ENCODE measurements around the gene MAPRE3. TPM values are rescaled to one million over a fixed set of nuclear protein-coding genes. Genes with fewer than 3 reads are reported as not detected.

MAPRE3 gene
- total RNA-seq, 2 donors from 2014 or later, result 12.0 to 28.9 TPM

GRCh38 chr2:27039426-27039825 is 69.0 kb downstream of the MAPRE3 start:
- H3K4me3 ChIP-seq, result no peak overlapping the region
- H3K27me3 ChIP-seq (replicated peaks; ENCODE audit: insufficient read depth), result no peaks in the 10 kb centered on the region
- TF ChIP-seq POLR2AphosphoS5 (IDR thresholded peaks at IDR 0.05) (no peak), POLR2A (IDR thresholded peaks at IDR 0.05) (no peak), CTCF (IDR thresholded peaks at IDR 0.05) (no peak)
- H3K36me3 ChIP-seq, result peaks cover 39 to 47% of the 10 kb centered on the region in 2 donors
- DNase-seq (ENCODE audit: low spot score), result no peak
- no peaks in the 10 kb centered on the region for H3K4me1 ChIP-seq (replicated peaks)
- intact Hi-C loops (cut with DNase I), result no loop called here
- H3K27ac ChIP-seq, result no peak overlapping the region
- WGBS, result 87% methylated on average over 6 of the region's 6 CpGs
- H3K9me3 ChIP-seq, result no peaks in the 10 kb centered on the region

- Histone ChIP-seq H3K9me3 (no peaks in the 10 kb centered on the region), H3K4me1 (replicated peaks) (no peaks in the 10 kb centered on the region), H3K27ac (no peak overlapping the region), H3K4me3 (no peak overlapping the region), H3K36me3 (peaks cover 39 to 47% of the 10 kb centered on the region in 2 donors), H3K27me3 (replicated peaks; ENCODE audit: insufficient read depth) (no peaks in the 10 kb centered on the region)
- no peak for DNase-seq (ENCODE audit: low spot score)
- 94% methylated on average over 7 of the region's 7 CpGs for WGBS
- TF ChIP-seq POLR2AphosphoS5 (IDR thresholded peaks at IDR 0.05), result no peak
- TF ChIP-seq POLR2A (IDR thresholded peaks at IDR 0.05), result no peak
- no peak for TF ChIP-seq CTCF (IDR thresholded peaks at IDR 0.05)
- intact Hi-C loops (cut with DNase I), result no loop called here
These were observed 69.4 kb downstream of the MAPRE3 start for GRCh38 chr2:27039871-27040270.

- Histone ChIP-seq H3K27ac (no peak overlapping the region), H3K4me1 (replicated peaks) (no peaks in the 10 kb centered on the region), H3K27me3 (replicated peaks; ENCODE audit: insufficient read depth) (no peaks in the 10 kb centered on the region), H3K36me3 (peaks cover 39 to 45% of the 10 kb centered on the region in 2 donors), H3K9me3 (no peaks in the 10 kb centered on the region), H3K4me3 (no peak overlapping the region)
- 91% methylated on average over 8 of the region's 8 CpGs for WGBS
- no peak for DNase-seq (ENCODE audit: low spot score)
- intact Hi-C loops (cut with DNase I), result no loop called here
- TF ChIP-seq POLR2AphosphoS5 (IDR thresholded peaks at IDR 0.05) (no peak), CTCF (IDR thresholded peaks at IDR 0.05) (no peak), POLR2A (IDR thresholded peaks at IDR 0.05) (no peak)
These were observed 69.8 kb downstream of the MAPRE3 start for GRCh38 chr2:27040282-27040681.

- DNase-seq (ENCODE audit: low spot score), result no peak
- H3K4me3 ChIP-seq, result no peak overlapping the region
- WGBS, result 14% methylated on average over 5 of the region's 5 CpGs
- TF ChIP-seq CTCF (IDR thresholded peaks at IDR 0.05) (no peak), POLR2AphosphoS5 (IDR thresholded peaks at IDR 0.05) (no peak), POLR2A (IDR thresholded peaks at IDR 0.05) (no peak)
- intact Hi-C loops (cut with DNase I), result no loop called here
- H3K27me3 ChIP-seq (replicated peaks; ENCODE audit: insufficient read depth), result no peaks in the 10 kb centered on the region
- no peaks in the 10 kb centered on the region for H3K9me3 ChIP-seq
- H3K4me1 ChIP-seq (replicated peaks), result no peaks in the 10 kb centered on the region
- H3K36me3 ChIP-seq, result peaks cover 36 to 43% of the 10 kb centered on the region in 2 donors
- no peak overlapping the region for H3K27ac ChIP-seq
These were observed 71.3 kb downstream of the MAPRE3 start for GRCh38 chr2:27041752-27042151.

GRCh38 chr2:27042159-27042661 is 71.8 kb downstream of the MAPRE3 start:
- Histone ChIP-seq H3K27ac (no peak overlapping the region), H3K4me1 (replicated peaks) (no peaks in the 10 kb centered on the region), H3K4me3 (no peak overlapping the region), H3K27me3 (replicated peaks; ENCODE audit: insufficient read depth) (no peaks in the 10 kb centered on the region), H3K9me3 (no peaks in the 10 kb centered on the region), H3K36me3 (peaks cover 31 to 39% of the 10 kb centered on the region in 2 donors)
- WGBS, result 65% methylated on average over 10 of the region's 10 CpGs
- no peak for DNase-seq (ENCODE audit: low spot score)
- intact Hi-C loops (cut with DNase I), result no loop called here
- TF ChIP-seq POLR2A (IDR thresholded peaks at IDR 0.05), result no peak
- no peak for TF ChIP-seq POLR2AphosphoS5 (IDR thresholded peaks at IDR 0.05)
- TF ChIP-seq CTCF (IDR thresholded peaks at IDR 0.05), result no peak
